ENCODE data around the gene ZNF511.

GRCh38 chr10:133326745-133327650, 18.3 kb downstream of the ZNF511 start:
- no peak for TF ChIP-seq EZH2 (IDR thresholded peaks at IDR 0.05)
- TF ChIP-seq POLR2AphosphoS5 (IDR thresholded peaks at IDR 0.05; ENCODE audit: borderline replicate concordance, low read depth, low read length): no peak

All from SK-N-MC (cell line).